ENCODE results near the gene SPNS3. TPM values are rescaled to one million over a fixed set of nuclear protein-coding genes. Genes with fewer than 3 reads are reported as not detected.

SPNS3 gene
- total and polyA plus RNA-seq, 10 of the 15 experiments (the other 5 are each of a cell fraction or from before 2014, with no cell fraction given) = 0.16 to 2.6 (median 0.97) TPM

- TF ChIP-seq ZNF687 (IDR thresholded peaks at IDR 0.05) (peak; percentile 37; the same call in 1 of the 2 replicates), NR2C1 (IDR thresholded peaks at IDR 0.05) (no peak), ATF7 (IDR thresholded peaks at IDR 0.05; ENCODE audit: low read depth) (peak; percentile 36; the same call in 1 of the 2 replicates), RAD51 (IDR thresholded peaks at IDR 0.05) (peak; percentile 47; the same call in 1 of the 2 replicates)
- TF ChIP-seq, protein P1, sequence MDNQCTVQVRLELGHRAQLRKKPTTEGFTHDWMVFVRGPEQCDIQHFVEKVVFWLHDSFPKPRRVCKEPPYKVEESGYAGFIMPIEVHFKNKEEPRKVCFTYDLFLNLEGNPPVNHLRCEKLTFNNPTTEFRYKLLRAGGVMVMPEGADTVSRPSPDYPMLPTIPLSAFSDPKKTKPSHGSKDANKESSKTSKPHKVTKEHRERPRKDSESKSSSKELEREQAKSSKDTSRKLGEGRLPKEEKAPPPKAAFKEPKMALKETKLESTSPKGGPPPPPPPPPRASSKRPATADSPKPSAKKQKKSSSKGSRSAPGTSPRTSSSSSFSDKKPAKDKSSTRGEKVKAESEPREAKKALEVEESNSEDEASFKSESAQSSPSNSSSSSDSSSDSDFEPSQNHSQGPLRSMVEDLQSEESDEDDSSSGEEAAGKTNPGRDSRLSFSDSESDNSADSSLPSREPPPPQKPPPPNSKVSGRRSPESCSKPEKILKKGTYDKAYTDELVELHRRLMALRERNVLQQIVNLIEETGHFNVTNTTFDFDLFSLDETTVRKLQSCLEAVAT (IDR thresholded peaks at IDR 0.05) = peak; percentile 25; the same call in 1 of the 2 replicates
Measured at GRCh38 chr17:4394208-4395110, 39.3 kb upstream of the SPNS3 start (continued).
